Measurements from ENCODE around the gene SPAG16.
"Not testable (repeated sequence)": the region's sequence is repeated elsewhere in the genome, so short reads cannot be mapped to it uniquely, and the experiment has no call there.

GRCh38 chr2:213277134-213277533, 7.1 kb upstream of the SPAG16 start:
- TF ChIP-seq, protein P1, sequence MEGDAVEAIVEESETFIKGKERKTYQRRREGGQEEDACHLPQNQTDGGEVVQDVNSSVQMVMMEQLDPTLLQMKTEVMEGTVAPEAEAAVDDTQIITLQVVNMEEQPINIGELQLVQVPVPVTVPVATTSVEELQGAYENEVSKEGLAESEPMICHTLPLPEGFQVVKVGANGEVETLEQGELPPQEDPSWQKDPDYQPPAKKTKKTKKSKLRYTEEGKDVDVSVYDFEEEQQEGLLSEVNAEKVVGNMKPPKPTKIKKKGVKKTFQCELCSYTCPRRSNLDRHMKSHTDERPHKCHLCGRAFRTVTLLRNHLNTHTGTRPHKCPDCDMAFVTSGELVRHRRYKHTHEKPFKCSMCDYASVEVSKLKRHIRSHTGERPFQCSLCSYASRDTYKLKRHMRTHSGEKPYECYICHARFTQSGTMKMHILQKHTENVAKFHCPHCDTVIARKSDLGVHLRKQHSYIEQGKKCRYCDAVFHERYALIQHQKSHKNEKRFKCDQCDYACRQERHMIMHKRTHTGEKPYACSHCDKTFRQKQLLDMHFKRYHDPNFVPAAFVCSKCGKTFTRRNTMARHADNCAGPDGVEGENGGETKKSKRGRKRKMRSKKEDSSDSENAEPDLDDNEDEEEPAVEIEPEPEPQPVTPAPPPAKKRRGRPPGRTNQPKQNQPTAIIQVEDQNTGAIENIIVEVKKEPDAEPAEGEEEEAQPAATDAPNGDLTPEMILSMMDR (IDR thresholded peaks at IDR 0.05), result not testable (repeated sequence)
- not testable (repeated sequence) for TF ChIP-seq USF2 (IDR thresholded peaks at IDR 0.05); EP300 (IDR thresholded peaks at IDR 0.05); POLR2AphosphoS2 (conservative IDR thresholded peaks at IDR 0.05; ENCODE audit: low read length); POLR2A (IDR thresholded peaks at IDR 0.05; ENCODE audit: low read length)

All from A549 (cell line).